Common myeloid progenitor, CD34-positive (primary cell): Measurements from ENCODE around the gene DDA1.
A peak's percentile ranks its signal among the peaks of the same experiment; 100 is the strongest.

Experiments used
- CTCF ChIA-PET: fragments of 350-600 bp; sonication (Branson Sonifier 250); formaldehyde crosslinking; loops from one replicate; lab custom pipeline; 2021; ENCODE audit warnings: antibody characterized with exemption; lab: Charles Lee
- POLR2A ChIA-PET: fragments of 350-600 bp; sonication (Branson Sonifier 250); formaldehyde crosslinking; loops from one replicate; lab custom pipeline; 2021; ENCODE audit warnings: antibody characterized with exemption; lab: Charles Lee
- DNase-seq, 3 donors: peaks; one replicate each; pipeline versions ENCODE4 v3.0.0 to v3.0.0-alpha.2; 2013
- H3K27ac ChIP-seq, 2 experiments: 1 replicate in 1 of 2; 2 replicates in 1 of 2; pipeline ENCODE4 v1.7.0; 2013; ENCODE audit warnings: inconsistent platforms in 2 of 2, low read length in 2 of 2, mild to moderate bottlenecking in 2 of 2, low read depth in 1 of 2, moderate library complexity in 1 of 2; ENCODE audit not compliant: severe bottlenecking in 2 of 2, insufficient read depth in 1 of 2, poor library complexity in 1 of 2
- H3K27me3 ChIP-seq, 5 experiments: replicated peaks in 2 of 5; 1 replicate in 3 of 5; 2 replicates in 2 of 5; pipeline versions ENCODE4 v1.6.1 to v1.7.0; 2013; ENCODE audit warnings: low read length in 4 of 5, mild to moderate bottlenecking in 2 of 5, moderate library complexity in 2 of 5, inconsistent platforms in 1 of 5; ENCODE audit not compliant: insufficient read depth in 5 of 5, control insufficient read depth in 4 of 5
- H3K36me3 ChIP-seq, 4 experiments: 1 replicate in 2 of 4; 2 replicates in 2 of 4; pipeline versions ENCODE4 v1.6.1 to v1.7.0; 2013; ENCODE audit warnings: low read length in 3 of 4, control low read depth in 1 of 4, mild to moderate bottlenecking in 1 of 4; ENCODE audit not compliant: control insufficient read depth in 4 of 4, insufficient read depth in 4 of 4
- H3K4me1 ChIP-seq, 4 experiments: 1 replicate in 3 of 4; 2 replicates in 1 of 4; pipeline versions ENCODE4 v1.6.1 to v1.7.1; 2013; ENCODE audit warnings: low read length in 3 of 4, mild to moderate bottlenecking in 3 of 4, control low read depth in 1 of 4, inconsistent platforms in 1 of 4, moderate library complexity in 1 of 4; ENCODE audit not compliant: control insufficient read depth in 4 of 4, insufficient read depth in 4 of 4; ENCODE audit errors: control extremely low read depth in 1 of 4
- H3K4me3 ChIP-seq, 7 experiments: 1 replicate in 4 of 7; 2 replicates in 3 of 7; pipeline versions ENCODE4 v1.5.1 to v1.7.0; 2013; ENCODE audit warnings: mild to moderate bottlenecking in 7 of 7, low read length in 6 of 7, moderate library complexity in 6 of 7, inconsistent platforms in 2 of 7, low read depth in 2 of 7, control low read depth in 1 of 7; ENCODE audit not compliant: insufficient read depth in 4 of 7, control insufficient read depth in 1 of 7; ENCODE audit errors: extremely low read depth in 1 of 7
- H3K9me3 ChIP-seq, 5 experiments: 1 replicate in 4 of 5; 2 replicates in 1 of 5; pipeline versions ENCODE4 v1.6.1 to v1.7.1; 2013; ENCODE audit warnings: low read length in 4 of 5, mild to moderate bottlenecking in 2 of 5, inconsistent platforms in 1 of 5, low read depth in 1 of 5, moderate library complexity in 1 of 5; ENCODE audit not compliant: control insufficient read depth in 4 of 5, insufficient read depth in 2 of 5; ENCODE audit errors: control extremely low read depth in 1 of 5
- WGBS: methylation state at CpG from one replicate; pipeline ENCODE4 v1.1.5; 2013; ENCODE audit not compliant: insufficient coverage; 5-methylcytosine and 5-hydroxymethylcytosine counted together

The DDA1 gene

DNA sequence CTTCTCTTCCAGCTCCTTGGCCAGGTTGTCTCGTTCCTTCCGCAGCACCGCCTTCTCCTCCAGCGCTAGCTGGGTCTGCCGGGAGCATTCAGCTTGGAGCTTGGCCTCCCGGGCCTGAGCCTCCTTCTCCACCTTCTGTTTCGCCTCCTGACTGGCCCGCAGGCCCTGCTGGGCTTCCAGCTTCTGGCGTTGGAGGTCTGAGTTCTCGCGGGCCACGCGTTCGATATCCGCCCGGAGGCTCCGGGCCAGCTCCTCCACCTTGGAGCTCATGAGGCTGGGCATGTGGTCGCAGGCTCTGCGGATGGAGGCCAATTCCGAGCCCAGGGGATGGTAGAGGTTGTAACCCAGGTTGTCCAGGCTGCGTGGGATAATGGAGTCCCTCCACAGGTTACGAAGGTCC lies 56.0 kb downstream of the DDA1 start:
- DNase-seq: no peak
- CTCF ChIA-PET: interaction anchor here (1.0 to 3.4 kb wide), 8 partner anchors 8 to 100 kb away, joined by 3 to 16 read pairs (median 4); no protein-coding TSS in a partner anchor
- WGBS: 95% methylated on average over 19 of the region's 22 CpGs
- no peak overlapping the region for H3K27ac ChIP-seq
- no peaks in the 10 kb centered on the region for H3K36me3 ChIP-seq
- peaks cover 3 to 11% (median 8%) of the 10 kb centered on the region in 4 experiments for H3K4me1 ChIP-seq
- POLR2A ChIA-PET: no interaction called here
- H3K4me3 ChIP-seq: no peak overlapping the region
- no peaks in the 10 kb centered on the region for H3K27me3 ChIP-seq
- no peaks in the 10 kb centered on the region for H3K9me3 ChIP-seq

GRCh38 chr19:17370026-17370587 lies 60.7 kb downstream of the DDA1 start:
- POLR2A ChIA-PET: no interaction called here

More at GRCh38 chr19:17370026-17370587, 60.7 kb downstream of the DDA1 start:
- WGBS: 0% methylated on average over 6 of the region's 8 CpGs
- H3K27me3 ChIP-seq: no peaks in the 10 kb centered on the region
- H3K4me3 ChIP-seq: peak overlapping the region in 3 of 7 experiments; percentile 6 to 57 (median 38)
- H3K9me3 ChIP-seq: no peaks in the 10 kb centered on the region
- H3K27ac ChIP-seq: no peak overlapping the region
- H3K36me3 ChIP-seq: no peaks in the 10 kb centered on the region
- H3K4me1 ChIP-seq: peaks cover 6 to 14% (median 10%) of the 10 kb centered on the region in 4 experiments
- DNase-seq: peak; percentile 41 to 81 (median 73)
- CTCF ChIA-PET: no interaction called here
